AG09309 (cell line): ENCODE data around the gene PPM1B.

ENCODE experiments used
- DNase-seq: peaks from one replicate; pipeline ENCODE4 v3.0.0-alpha.2; 2010; ENCODE audit warnings: low read depth
- H3K4me3 ChIP-seq: 2 replicates; pipeline ENCODE4 v1.5.1; 2011; ENCODE audit warnings: mild to moderate bottlenecking, low read depth, low read length, moderate library complexity; ENCODE audit not compliant: control insufficient read depth
- CTCF ChIP-seq: IDR thresholded peaks from 2 replicates; pipeline ENCODE4 v1.5.1; 2011; ENCODE audit warnings: mild to moderate bottlenecking, low read depth, low read length, inconsistent platforms; ENCODE audit not compliant: insufficient read depth, control insufficient read depth; ENCODE audit errors: missing control alignments

PPM1B gene

GRCh38 chr2:44269831-44270230 is 101.2 kb downstream of the PPM1B start:
- H3K4me3 ChIP-seq: no peak overlapping the region
- no peak for DNase-seq
- no peak for TF ChIP-seq CTCF

- DNase-seq: no peak
- no peak overlapping the region for H3K4me3 ChIP-seq
- TF ChIP-seq CTCF: no peak
Observed at GRCh38 chr2:44271296-44271695, 102.6 kb downstream of the PPM1B start.

GRCh38 chr2:44273076-44273475 is 104.4 kb downstream of the PPM1B start:
- no peak for DNase-seq
- no peak overlapping the region for H3K4me3 ChIP-seq
- TF ChIP-seq CTCF: no peak

- H3K4me3 ChIP-seq: no peak overlapping the region
- DNase-seq: no peak
- no peak for TF ChIP-seq CTCF
Observed at GRCh38 chr2:44273596-44273995, 104.9 kb downstream of the PPM1B start.

GRCh38 chr2:44275927-44276303 is 107.2 kb downstream of the PPM1B start:
- no peak for TF ChIP-seq CTCF
- H3K4me3 ChIP-seq: no peak overlapping the region
- peak; percentile 24 for DNase-seq

- TF ChIP-seq CTCF: no peak
- H3K4me3 ChIP-seq: no peak overlapping the region
- DNase-seq: no peak
Observed at GRCh38 chr2:44277541-44277940, 108.9 kb downstream of the PPM1B start.

- no peak for TF ChIP-seq CTCF
- no peak for DNase-seq
- no peak overlapping the region for H3K4me3 ChIP-seq
Observed at GRCh38 chr2:44280869-44281268, 112.2 kb downstream of the PPM1B start.
